Measurements from ENCODE around the gene ATF4.

The ATF4 gene, protein sequence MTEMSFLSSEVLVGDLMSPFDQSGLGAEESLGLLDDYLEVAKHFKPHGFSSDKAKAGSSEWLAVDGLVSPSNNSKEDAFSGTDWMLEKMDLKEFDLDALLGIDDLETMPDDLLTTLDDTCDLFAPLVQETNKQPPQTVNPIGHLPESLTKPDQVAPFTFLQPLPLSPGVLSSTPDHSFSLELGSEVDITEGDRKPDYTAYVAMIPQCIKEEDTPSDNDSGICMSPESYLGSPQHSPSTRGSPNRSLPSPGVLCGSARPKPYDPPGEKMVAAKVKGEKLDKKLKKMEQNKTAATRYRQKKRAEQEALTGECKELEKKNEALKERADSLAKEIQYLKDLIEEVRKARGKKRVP

DNA sequence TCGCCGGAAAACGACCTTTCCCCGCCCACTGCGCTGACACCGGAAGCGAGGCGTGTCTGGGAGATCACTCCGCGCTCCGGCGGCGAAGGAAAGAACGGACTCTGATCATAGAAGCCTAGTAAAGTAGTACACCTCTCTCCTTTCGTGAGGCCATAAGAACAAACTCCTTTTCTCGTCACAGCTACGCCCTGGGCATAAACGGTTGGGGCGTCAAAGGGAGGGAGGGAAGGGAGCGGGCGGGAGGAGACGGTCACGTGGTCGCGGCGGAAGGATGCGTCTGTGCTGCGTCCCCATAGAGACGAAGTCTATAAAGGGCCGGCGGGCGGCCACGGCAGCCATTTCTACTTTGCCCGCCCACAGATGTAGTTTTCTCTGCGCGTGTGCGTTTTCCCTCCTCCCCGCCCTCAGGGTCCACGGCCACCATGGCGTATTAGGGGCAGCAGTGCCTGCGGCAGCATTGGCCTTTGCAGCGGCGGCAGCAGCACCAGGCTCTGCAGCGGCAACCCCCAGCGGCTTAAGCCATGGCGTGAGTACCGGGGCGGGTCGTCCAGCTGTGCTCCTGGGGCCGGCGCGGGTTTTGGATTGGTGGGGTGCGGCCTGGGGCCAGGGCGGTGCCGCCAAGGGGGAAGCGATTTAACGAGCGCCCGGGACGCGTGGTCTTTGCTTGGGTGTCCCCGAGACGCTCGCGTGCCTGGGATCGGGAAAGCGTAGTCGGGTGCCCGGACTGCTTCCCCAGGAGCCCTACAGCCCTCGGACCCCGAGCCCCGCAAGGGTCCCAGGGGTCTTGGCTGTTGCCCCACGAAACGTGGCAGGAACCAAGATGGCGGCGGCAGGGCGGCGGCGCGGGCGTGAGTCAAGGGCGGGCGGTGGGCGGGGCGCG, at the start of gene ATF4:
Gene ATF4, plus strand, starts transcription at position 337 of the 880 bp plus-strand sequence. CDS start 884 bp downstream, outside the sequence.
- DNase-seq: peak; percentile 82

DNA sequence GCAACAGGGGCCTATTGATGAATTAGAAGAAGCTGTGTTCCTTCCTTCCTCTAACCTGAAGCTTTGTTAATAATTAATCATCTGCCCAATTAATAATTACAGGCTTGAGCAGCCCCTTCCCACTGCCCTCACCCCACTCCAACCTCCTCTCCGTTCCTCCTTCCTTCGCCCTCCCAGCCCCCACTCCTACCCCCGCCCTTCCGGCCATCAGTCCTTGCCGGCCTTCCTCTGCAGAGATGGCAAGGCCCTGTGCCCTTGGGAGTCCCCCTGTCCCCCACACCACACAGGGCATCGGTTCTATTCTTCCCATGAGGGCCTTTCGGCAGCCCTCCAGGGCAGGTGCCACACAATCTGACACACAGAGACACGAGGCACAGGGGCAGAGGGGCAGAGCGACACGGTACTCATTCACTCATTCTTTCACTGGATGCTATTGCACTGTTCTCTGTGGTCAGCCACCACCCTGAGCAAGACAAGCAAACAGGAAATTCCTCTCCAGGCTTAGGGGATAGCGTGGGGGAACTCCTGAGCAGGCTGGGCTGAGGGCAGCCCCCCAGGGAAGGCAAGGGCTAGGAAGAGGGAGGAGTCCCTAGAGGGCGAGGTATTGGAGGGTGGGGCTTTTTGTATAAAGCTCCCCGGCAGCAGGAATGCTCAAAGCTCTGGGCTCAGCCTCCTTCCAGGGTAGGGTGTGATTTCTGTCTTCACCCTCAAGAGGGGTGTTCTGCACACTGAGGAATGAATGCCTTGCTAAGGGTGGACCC, 48.8 kb upstream of the ATF4 start:
- DNase-seq: no peak

DNA sequence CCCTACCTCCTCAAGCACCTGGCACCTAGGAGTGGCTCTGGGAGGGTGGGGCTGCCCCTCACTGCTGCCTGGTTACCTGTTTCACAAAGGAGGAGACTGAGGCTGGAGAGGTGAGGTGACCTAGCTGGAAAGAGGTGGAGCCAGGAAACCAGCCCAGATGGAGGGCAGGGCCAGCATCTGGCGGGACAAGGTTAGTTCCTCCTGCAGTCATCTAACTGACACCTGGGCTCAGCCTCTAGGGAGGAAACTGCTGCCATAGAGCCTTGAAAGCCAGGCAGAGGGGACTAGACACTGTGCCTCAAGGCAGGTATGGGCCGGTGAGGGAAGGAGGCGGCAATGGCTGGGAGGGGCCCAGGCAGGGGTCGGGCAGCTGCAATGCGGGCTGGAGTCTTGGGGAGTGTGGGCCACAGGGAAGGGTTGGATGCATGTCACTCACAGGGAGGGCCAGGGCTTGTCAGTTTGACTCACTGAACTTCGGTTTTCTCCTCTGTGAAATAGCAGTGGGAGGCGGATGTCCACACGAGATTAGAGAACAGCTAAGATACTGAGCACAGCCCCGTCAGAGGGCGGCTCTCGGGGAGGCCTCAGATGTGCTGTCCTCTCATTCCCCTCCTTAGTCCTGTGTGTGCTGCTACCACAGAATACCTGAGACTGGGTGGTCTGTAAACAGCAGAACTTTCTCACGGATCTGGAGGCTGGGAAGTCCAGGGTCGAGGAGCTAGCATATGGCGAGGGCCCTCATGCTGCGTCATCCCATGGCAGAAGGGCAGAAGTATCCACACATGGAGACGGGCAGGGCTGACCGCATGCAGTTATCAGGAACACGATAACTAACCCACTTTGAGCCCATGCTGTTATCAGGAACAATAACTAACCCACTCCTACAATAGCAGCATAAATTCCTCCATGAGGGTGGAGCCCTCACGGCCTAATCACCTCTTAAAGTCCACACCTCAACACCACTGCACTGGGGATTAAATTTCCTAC, 47.5 kb upstream of the ATF4 start:
- DNase-seq: no peak

DNA sequence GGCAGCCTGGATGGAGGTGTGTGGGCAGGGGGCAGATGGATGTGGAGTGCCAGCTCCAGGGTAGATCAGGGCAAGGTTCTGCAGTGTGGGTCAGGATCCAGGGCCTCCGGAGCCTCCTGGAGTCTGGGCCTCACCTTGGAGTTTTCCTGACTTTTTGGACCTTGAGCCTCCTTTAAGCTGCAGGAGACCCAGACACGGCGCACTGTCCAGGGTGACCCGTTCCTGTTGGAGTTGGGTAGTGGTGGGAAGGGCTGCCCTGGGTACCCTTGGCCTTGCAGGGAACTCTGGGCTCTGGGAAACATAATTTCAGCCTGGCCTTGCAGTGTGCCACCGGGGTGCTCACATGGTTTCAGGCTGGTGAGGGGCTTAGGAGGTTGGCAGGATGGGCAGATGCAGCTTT, 46.5 kb upstream of the ATF4 start:
- DNase-seq: no peak

DNA sequence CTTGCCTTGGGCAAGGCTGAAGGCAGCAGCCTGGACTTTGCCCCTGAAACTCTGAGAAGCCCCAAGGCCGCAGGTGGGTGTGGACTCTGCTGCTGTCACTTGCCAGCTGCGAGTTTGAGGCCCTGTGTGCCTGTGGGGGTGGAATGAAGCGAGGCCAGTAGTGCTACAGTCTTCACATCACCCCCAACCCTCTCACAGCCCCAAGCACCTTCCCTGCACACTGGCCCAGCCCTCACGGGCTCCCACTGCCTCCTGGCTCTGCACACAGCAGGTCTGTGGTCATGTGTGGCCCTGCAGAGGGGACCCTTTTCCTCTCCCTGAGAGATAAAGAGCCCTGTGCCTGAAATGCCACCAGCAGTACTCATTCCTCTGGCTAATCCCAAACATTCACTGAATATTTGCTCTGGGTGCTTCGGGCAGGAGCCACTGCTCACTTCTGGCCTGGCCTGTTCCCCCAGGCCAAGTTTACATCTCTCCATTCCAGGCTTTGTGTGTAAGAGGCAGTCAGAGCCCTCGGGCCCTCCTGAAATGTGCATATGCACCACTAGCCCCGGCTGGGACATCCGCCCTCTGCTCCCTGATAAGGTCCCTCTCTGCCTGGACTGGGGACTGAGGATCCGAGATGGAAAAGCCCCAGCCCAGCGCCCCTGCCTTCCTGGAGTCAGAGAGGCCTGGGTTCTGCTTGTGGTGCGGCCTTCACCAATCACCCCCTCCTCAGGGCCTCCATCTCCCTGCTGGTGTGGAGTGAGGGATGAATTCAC, 45.8 kb upstream of the ATF4 start:
- DNase-seq: no peak

DNA sequence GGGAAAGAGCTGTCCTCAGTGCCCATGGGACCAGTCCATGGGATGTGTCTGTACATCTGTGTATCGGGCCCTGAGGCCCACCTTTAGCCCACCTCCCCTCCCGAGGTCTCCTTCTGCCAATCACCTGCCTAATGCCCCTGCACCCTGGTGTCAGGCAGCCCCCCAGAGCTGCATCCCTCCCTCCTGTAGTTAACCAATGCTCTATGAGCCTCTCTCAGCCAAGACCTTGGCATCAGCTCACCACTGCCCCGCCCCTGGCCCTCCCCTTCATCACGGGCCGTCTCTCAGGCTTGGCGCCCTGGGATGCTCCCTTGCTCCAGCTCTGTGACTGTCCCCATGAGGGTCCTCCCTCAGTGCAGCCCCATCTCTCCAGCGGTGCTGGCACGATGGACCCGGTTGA, 45.0 kb upstream of the ATF4 start:
- DNase-seq: no peak

DNA sequence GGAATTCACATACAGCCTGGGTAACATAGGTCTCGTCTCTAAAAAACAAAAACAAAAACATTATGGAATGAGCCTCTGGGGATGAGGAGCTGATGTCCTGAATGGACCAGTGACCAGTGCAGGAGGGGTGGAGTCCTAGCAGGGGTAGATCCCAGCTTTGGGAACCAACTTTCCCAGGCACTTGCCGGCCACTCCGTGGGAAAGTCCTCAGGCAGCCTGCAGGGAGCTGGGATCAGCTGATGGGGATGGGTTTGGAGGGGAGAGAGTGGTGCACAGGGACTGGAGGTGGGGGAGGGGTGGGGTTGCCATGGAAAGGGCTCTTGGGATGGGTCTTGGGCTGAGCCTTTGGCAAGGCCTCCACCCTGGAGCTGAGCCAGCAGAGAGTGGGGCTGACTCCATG, 44.5 kb upstream of the ATF4 start:
- DNase-seq: no peak

DNA sequence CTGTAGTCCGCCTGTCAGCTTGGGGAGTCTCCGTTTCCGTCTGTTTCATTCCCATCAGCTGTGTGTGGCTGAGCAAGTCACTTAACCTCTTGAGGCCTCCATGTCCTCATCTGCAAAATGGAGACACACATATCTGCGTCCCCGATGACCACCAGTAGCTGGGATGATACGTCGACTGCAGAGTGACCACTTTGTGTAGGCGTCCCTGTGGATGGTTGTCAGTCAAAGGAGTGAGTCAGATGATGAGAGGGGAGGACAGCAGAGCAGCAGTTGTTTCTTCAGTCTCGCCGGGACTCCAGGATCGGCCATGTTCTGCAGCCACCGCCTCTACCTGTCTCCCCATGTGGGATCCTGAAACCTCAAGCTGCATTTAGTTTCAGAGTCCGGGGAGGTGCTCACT, 43.7 kb upstream of the ATF4 start:
- DNase-seq: no peak

DNA sequence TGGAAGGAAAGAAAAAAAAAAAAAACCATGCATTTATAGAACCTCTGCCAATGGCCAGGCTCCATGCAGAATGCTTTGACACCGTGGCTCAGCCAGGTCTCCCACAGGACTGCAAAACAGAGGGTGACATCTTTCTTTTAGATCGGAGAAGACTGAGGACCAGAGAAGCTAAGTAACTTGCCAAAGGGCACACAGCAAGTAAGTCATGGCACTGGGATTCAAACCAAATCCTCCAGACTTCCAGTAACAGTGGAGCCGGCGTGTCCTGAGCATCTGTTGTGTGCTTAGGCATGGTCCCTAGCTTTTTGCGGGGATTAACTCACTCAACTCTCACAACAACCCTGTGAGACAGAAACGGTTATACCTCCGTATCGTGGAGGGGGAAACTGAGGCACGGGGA, 42.8 kb upstream of the ATF4 start:
- DNase-seq: no peak

DNA sequence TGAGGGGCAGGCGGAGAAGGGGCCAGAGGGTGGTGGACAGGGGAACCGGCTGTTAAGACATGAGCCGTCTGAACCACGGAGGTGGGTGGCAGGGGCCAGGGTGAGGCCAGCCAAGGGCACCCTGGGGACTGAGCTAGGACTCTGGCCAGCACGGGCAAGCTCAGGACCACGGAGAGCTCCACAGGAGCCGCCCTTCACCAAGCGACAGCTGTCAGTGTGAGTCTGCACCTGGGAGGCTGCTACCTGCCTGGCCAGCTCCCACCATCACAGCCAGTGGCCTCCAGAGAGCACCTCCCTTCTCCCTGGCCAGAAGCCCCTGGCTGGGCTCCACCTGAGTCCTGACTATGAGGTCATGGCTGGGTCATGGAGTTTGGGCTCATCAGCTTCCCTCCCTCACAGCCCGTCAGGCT, 41.9 kb upstream of the ATF4 start:
- no peak for DNase-seq

DNA sequence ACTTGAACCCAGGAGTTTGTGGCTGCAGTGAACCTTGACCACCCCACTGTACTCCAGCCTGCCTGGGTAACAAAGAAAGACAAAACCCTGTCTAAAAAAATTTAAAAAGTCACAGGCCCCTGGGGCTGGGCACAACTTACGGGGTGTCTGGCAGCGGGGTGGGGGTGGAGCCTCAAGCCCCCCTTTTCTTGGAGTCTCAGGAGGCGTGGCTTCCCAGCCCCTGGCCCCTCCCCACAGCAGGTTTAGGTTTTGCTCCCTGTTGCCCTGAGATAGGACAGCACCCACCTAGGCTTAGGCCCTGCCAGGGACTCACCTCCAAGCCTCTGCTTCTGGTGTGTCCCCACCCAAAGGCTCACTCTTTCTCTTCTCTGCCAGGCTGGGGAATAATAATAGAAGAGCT, 41.1 kb upstream of the ATF4 start:
- no peak for DNase-seq

DNA sequence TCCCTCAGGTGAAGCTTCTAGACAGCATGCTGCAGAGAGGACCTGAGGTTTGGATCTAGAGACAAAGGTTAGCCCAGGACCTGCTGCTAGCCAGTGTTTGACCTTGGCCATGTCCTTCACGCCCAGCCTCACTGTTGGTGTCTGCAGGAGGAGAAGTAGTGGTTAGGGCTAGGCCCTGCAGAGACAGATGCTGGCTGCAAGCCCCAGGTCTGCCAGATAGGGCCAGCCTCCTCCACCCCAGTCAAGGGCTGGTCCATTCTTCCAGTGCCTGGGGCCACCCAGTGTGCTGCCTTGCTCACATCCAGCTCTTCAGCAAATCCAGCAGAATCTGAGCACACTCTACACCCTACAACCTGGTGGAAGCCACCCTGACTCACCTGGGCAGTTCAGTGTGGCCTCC, 39.8 kb upstream of the ATF4 start:
- DNase-seq: no peak

DNA sequence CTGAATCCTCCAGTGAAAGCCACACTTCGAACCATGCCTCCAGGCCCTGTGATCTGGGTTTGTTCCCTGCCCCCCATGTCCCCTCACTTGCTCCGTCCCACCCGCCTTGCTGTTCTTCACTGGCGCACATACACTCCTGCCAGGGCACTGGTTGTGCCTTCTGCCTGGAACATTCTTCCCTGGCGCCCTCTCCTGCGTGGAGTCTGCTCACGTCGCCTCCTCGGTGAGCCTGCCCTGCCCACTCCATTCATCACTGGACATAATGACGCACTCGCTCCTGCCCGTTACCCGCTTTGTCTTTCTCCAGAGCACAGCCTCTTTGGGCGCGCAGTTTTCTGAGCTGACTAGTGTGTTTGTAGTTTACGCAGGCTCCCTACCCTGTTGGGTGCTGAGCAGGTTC, 39.3 kb upstream of the ATF4 start:
- no peak for DNase-seq

DNA sequence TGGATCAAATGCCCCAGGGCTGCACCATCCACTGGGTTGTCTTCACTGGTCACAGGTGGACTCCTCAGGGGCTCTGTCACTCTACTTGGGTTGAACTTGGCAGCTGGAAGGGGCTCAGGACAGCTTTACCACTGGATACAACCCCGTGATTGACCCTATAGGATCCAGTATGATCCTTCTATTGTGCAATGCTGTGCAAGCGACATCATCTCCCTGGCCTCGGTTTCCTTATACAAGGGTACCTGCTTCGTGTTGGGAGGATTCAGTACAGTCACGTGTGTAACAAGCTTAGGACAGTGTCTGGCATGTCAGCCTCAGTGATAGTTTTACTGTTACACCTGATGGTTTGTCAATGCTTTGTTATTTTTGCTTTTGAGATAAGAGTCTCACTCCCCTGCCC, 38.8 kb upstream of the ATF4 start:
- no peak for DNase-seq

DNA sequence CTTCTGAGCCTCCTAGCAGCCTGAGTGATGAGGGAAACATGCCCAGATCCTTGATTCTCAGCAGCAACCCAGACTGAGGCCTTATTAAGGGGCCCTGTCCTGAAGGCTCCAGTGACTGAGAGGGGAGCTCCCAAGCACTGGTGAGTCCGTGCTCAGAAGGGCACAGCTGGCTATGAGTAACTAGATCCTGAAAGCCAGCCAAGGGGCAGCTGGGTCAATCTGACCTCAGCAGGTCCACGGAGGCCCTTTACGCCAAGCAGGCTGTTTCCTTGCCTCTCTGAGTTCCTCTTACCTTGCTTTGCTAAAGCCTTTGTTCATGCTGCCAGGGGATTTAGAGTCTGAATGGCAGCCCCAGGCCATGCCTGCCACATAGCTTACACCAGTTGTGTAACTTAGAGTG, 37.6 kb upstream of the ATF4 start:
- no peak for DNase-seq

DNA sequence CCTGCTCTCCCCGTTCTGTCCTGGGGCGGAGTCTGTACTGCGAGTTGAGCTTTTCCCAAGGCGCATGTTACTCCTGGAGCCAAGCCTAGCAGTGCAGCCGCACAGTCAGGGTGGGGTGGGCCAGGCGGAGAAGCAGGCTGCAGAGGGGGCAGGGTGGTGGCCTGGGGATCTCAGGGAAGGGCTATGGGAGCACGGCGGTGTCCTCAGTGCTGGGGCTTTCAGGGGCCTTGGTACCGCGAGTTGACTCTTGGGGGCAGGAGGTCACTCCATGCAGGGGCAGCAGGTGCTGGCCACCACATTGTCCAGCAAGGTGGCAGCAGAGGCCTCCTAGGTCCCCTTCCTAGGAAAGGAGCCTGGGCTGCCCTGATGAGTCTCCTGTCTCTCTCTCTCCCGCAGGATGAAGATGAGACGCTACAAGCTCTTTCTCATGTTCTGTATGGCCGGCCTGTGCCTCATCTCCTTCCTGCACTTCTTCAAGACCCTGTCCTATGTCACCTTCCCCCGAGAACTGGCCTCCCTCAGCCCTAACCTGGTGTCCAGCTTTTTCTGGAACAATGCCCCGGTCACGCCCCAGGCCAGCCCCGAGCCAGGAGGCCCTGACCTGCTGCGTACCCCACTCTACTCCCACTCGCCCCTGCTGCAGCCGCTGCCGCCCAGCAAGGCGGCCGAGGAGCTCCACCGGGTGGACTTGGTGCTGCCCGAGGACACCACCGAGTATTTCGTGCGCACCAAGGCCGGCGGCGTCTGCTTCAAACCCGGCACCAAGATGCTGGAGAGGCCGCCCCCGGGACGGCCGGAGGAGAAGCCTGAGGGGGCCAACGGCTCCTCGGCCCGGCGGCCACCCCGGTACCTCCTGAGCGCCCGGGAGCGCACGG, 33.2 kb upstream of the ATF4 start:
- DNase-seq: no peak

DNA sequence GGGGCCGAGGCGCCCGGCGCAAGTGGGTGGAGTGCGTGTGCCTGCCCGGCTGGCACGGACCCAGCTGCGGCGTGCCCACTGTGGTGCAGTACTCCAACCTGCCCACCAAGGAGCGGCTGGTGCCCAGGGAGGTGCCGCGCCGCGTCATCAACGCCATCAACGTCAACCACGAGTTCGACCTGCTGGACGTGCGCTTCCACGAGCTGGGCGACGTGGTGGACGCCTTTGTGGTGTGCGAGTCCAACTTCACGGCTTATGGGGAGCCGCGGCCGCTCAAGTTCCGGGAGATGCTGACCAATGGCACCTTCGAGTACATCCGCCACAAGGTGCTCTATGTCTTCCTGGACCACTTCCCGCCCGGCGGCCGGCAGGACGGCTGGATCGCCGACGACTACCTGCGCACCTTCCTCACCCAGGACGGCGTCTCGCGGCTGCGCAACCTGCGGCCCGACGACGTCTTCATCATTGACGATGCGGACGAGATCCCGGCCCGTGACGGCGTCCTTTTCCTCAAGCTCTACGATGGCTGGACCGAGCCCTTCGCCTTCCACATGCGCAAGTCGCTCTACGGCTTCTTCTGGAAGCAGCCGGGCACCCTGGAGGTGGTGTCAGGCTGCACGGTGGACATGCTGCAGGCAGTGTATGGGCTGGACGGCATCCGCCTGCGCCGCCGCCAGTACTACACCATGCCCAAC, 32.4 kb upstream of the ATF4 start:
- DNase-seq: no peak

DNA sequence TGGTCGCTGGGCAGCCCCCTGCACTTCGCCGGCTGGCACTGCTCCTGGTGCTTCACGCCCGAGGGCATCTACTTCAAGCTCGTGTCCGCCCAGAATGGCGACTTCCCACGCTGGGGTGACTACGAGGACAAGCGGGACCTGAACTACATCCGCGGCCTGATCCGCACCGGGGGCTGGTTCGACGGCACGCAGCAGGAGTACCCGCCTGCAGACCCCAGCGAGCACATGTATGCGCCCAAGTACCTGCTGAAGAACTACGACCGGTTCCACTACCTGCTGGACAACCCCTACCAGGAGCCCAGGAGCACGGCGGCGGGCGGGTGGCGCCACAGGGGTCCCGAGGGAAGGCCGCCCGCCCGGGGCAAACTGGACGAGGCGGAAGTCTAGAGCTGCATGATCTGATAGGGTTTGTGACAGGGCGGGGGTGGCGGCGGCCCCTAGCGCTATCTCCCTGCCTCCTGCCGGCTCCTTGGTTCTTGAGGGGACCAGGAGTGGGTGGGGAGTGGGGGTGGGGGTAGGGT, 31.7 kb upstream of the ATF4 start:
- DNase-seq: no peak
